GM21367 (cell line): ENCODE results near the gene GPR35.
"Not testable (repeated sequence)": the region's sequence is repeated elsewhere in the genome, so short reads cannot be mapped to it uniquely, and the experiment has no call there.

Experiments used
- ATAC-seq: cut with Tn5 transposase; IDR thresholded peaks from one replicate; pipeline ENCODE4 v1.9.1; 2021; ENCODE audit not compliant: unreplicated experiment

GPR35 gene

GRCh38 chr2:240650254-240650965, 25.1 kb downstream of the GPR35 start:
- ATAC-seq: no peak

- no peak for ATAC-seq
Measured at GRCh38 chr2:240651185-240651584, 25.9 kb downstream of the GPR35 start.

GRCh38 chr2:240655931-240656886, 30.9 kb downstream of the GPR35 start:
- peak; percentile 58 for ATAC-seq

- ATAC-seq: not testable (repeated sequence)
Measured at GRCh38 chr2:240659883-240660282, 34.6 kb downstream of the GPR35 start.

GRCh38 chr2:240662681-240663080, 37.4 kb downstream of the GPR35 start:
- no peak for ATAC-seq

GRCh38 chr2:240663546-240664190, 38.4 kb downstream of the GPR35 start:
- ATAC-seq: no peak

- no peak for ATAC-seq
Measured at GRCh38 chr2:240664622-240665021, 39.3 kb downstream of the GPR35 start.

GRCh38 chr2:240670402-240670801, 45.1 kb downstream of the GPR35 start:
- no peak for ATAC-seq

GRCh38 chr2:240670950-240671349, 45.7 kb downstream of the GPR35 start:
- ATAC-seq: no peak

GRCh38 chr2:240672076-240672700, 46.9 kb downstream of the GPR35 start:
- no peak for ATAC-seq

- ATAC-seq: no peak
Measured at GRCh38 chr2:240672701-240673190, 47.5 kb downstream of the GPR35 start.

- not testable (repeated sequence) for ATAC-seq
Measured at GRCh38 chr2:240674461-240675184, 49.3 kb downstream of the GPR35 start.

GRCh38 chr2:240675345-240675744, 50.1 kb downstream of the GPR35 start:
- not testable (repeated sequence) for ATAC-seq

GRCh38 chr2:240678043-240678442, 52.8 kb downstream of the GPR35 start:
- ATAC-seq: not testable (repeated sequence)

GRCh38 chr2:240678909-240679308, 53.6 kb downstream of the GPR35 start:
- ATAC-seq: not testable (repeated sequence)

- not testable (repeated sequence) for ATAC-seq
Measured at GRCh38 chr2:240680185-240680584, 54.9 kb downstream of the GPR35 start.
